GM23338 (cell line): ENCODE measurements around the gene SEPTIN8. TPM values are rescaled to one million over a fixed set of nuclear protein-coding genes. Genes with fewer than 3 reads are reported as not detected.

ENCODE experiments used
- ATAC-seq: fragments of 200-7000 bp; cut with Tn5 transposase; 3 replicates; pipeline ENCODE4 v1.9.1; 2020
- DNase-seq: peaks from one replicate; pipeline ENCODE4 v3.0.0-alpha.2; 2015; ENCODE audit warnings: low spot score
- H2AFZ ChIP-seq: fragments of 200-600 bp; sonication (generic); 2 replicates; pipeline ENCODE4 v1.8.0; 2016; ENCODE audit warnings: antibody characterized with exemption, mild to moderate bottlenecking, moderate library complexity
- H3F3A ChIP-seq: fragments of 200-600 bp; sonication (generic); replicated peaks from 2 replicates; pipeline ENCODE4 v1.8.0; 2017; ENCODE audit warnings: antibody characterized with exemption, mixed run types, low read depth
- H3K27ac ChIP-seq: fragments of 200-600 bp; sonication (generic); 2 replicates; pipeline ENCODE4 v1.6.1; 2016; ENCODE audit warnings: low read depth
- H3K27me3 ChIP-seq: fragments of 200-600 bp; sonication (generic); 2 replicates; pipeline ENCODE4 v1.8.0; 2016; ENCODE audit warnings: mild to moderate bottlenecking, mixed run types, moderate library complexity; ENCODE audit not compliant: insufficient read depth
- H3K36me3 ChIP-seq: fragments of 200-600 bp; sonication (generic); 2 replicates; pipeline ENCODE4 v1.8.0; 2016; ENCODE audit warnings: mild to moderate bottlenecking; ENCODE audit not compliant: insufficient read depth
- H3K4me1 ChIP-seq: fragments of 200-600 bp; sonication (generic); 2 replicates; pipeline ENCODE4 v1.8.0; 2016; ENCODE audit warnings: mild to moderate bottlenecking, moderate library complexity; ENCODE audit not compliant: insufficient read depth
- H3K4me2 ChIP-seq: fragments of 200-600 bp; sonication (generic); 2 replicates; pipeline ENCODE4 v1.7.1; 2017; ENCODE audit warnings: mixed run types
- H3K4me3 ChIP-seq: fragments of 200-600 bp; sonication (generic); 2 replicates; pipeline ENCODE4 v1.6.1; 2016; ENCODE audit warnings: mixed run types
- H3K79me2 ChIP-seq: fragments of 200-600 bp; sonication (generic); replicated peaks from 2 replicates; pipeline ENCODE4 v1.8.0; 2017; ENCODE audit warnings: mild to moderate bottlenecking; ENCODE audit not compliant: insufficient read depth
- H3K9me2 ChIP-seq: fragments of 200-600 bp; sonication (generic); 2 replicates; pipeline ENCODE4 v1.8.0; 2017; ENCODE audit not compliant: insufficient read depth
- H4K20me1 ChIP-seq: fragments of 200-600 bp; sonication (generic); replicated peaks from 2 replicates; pipeline ENCODE4 v1.8.0; 2017; ENCODE audit warnings: mild to moderate bottlenecking; ENCODE audit not compliant: insufficient read depth
- H3K27ac Mint-ChIP-seq: 2 replicates; pipeline ENCODE4 v1.8.0; 2020; ENCODE audit warnings: inconsistent platforms, mild to moderate bottlenecking, moderate library complexity, mixed read lengths
- H3K27me3 Mint-ChIP-seq: 3 replicates; pipeline ENCODE4 v1.8.0; 2022; ENCODE audit warnings: low read depth, mild to moderate bottlenecking, moderate library complexity, mixed read lengths, inconsistent platforms; ENCODE audit not compliant: insufficient read depth, poor library complexity
- H3K36me3 Mint-ChIP-seq: 3 replicates; pipeline ENCODE4 v1.8.0; 2021; ENCODE audit warnings: low read depth, mild to moderate bottlenecking, inconsistent platforms, moderate library complexity, mixed read lengths
- H3K4me1 Mint-ChIP-seq: 3 replicates; pipeline ENCODE4 v1.8.0; 2020; ENCODE audit warnings: mild to moderate bottlenecking, inconsistent platforms, mixed read lengths
- H3K4me3 Mint-ChIP-seq: 3 replicates; pipeline ENCODE4 v1.8.0; 2021; ENCODE audit warnings: moderate library complexity, mild to moderate bottlenecking, inconsistent platforms, mixed read lengths
- H3K9me3 Mint-ChIP-seq: 3 replicates; pipeline ENCODE4 v1.8.0; 2020; ENCODE audit warnings: moderate library complexity, mild to moderate bottlenecking, inconsistent platforms, mixed read lengths
- CREB1 ChIP-seq: fragments of 250-450 bp; sonication (Bioruptor Pico); IDR thresholded peaks from 2 replicates; pipeline ENCODE4 v1.5.0; 2020; ENCODE audit warnings: low read depth, mild to moderate bottlenecking, moderate library complexity
- NANOG ChIP-seq: IDR thresholded peaks from 2 replicates; pipeline ENCODE4 v1.6.1; 2016; ENCODE audit warnings: antibody characterized with exemption, borderline replicate concordance
- STAT1 ChIP-seq: IDR thresholded peaks from one replicate; pipeline ENCODE4 v1.6.1; 2016; ENCODE audit warnings: antibody characterized with exemption; ENCODE audit not compliant: unreplicated experiment
- polyA plus RNA-seq: library from polyadenylated mRNA; unstranded; fragments of >200 nt; fragmentation: Nextera tagmentation; extraction: Ambion mirVana; gene quantifications from 2 replicates; pipeline ENCODE4 v1.2.1, GENCODE V29; 2016
- total RNA-seq: library from RNA; depleted of rRNA; stranded (reverse); fragments of >200 nt; shearing (Covaris generic); gene quantifications from 2 replicates; pipeline ENCODE4 v1.2.3, GENCODE V29; 2014
- TF ChIP-seq, protein P1 (sequence below): IDR thresholded peaks from one replicate; pipeline ENCODE4 v1.6.1; 2018; ENCODE audit warnings: antibody characterized with exemption; ENCODE audit not compliant: unreplicated experiment
- TF ChIP-seq, protein P2 (sequence below): fragments of 250-450 bp; sonication (Bioruptor Pico); IDR thresholded peaks from 2 replicates; pipeline ENCODE4 v1.5.0; 2020; ENCODE audit warnings: mild to moderate bottlenecking, moderate library complexity

SEPTIN8 gene
- total and polyA plus RNA-seq, 2 experiments from 2014 or later, result 8.8 to 45.0 TPM

- Mint-ChIP-seq H3K27ac (no peak overlapping the region), H3K27me3 (peaks cover 4% of the 10 kb centered on the region), H3K4me1 (peaks cover 11% of the 10 kb centered on the region)
These were observed 17.0 kb downstream of the SEPTIN8 start for GRCh38 chr5:132760049-132760420.

GRCh38 chr5:132759114-132760048 is 17.7 kb downstream of the SEPTIN8 start:
- Mint-ChIP-seq H3K27me3 (peaks cover 4% of the 10 kb centered on the region), H3K4me1 (peaks cover 17% of the 10 kb centered on the region), H3K27ac (no peak overlapping the region), H3K36me3 (peaks cover 9% of the 10 kb centered on the region; the same call in 1 of the 3 replicates), H3K4me3 (no peak overlapping the region), H3K9me3 (no peaks in the 10 kb centered on the region)
- no peaks in the 10 kb centered on the region for H3K36me3 ChIP-seq
- H3K27me3 ChIP-seq, result no peaks in the 10 kb centered on the region
- no peaks in the 10 kb centered on the region for H3F3A ChIP-seq
- no peak for DNase-seq
- H3K4me3 ChIP-seq, result no peak overlapping the region
- H3K4me2 ChIP-seq, result no peak overlapping the region
- H3K27ac ChIP-seq, result no peak overlapping the region
- H3K79me2 ChIP-seq, result no peaks in the 10 kb centered on the region
- H2AFZ ChIP-seq, result no peak overlapping the region
- no peak for ATAC-seq
- H3K4me1 ChIP-seq, result peaks cover 5% of the 10 kb centered on the region; the same call in 1 of the 2 replicates
- H4K20me1 ChIP-seq, result no peaks in the 10 kb centered on the region
- H3K9me2 ChIP-seq, result no peaks in the 10 kb centered on the region
- TF ChIP-seq, protein P1, sequence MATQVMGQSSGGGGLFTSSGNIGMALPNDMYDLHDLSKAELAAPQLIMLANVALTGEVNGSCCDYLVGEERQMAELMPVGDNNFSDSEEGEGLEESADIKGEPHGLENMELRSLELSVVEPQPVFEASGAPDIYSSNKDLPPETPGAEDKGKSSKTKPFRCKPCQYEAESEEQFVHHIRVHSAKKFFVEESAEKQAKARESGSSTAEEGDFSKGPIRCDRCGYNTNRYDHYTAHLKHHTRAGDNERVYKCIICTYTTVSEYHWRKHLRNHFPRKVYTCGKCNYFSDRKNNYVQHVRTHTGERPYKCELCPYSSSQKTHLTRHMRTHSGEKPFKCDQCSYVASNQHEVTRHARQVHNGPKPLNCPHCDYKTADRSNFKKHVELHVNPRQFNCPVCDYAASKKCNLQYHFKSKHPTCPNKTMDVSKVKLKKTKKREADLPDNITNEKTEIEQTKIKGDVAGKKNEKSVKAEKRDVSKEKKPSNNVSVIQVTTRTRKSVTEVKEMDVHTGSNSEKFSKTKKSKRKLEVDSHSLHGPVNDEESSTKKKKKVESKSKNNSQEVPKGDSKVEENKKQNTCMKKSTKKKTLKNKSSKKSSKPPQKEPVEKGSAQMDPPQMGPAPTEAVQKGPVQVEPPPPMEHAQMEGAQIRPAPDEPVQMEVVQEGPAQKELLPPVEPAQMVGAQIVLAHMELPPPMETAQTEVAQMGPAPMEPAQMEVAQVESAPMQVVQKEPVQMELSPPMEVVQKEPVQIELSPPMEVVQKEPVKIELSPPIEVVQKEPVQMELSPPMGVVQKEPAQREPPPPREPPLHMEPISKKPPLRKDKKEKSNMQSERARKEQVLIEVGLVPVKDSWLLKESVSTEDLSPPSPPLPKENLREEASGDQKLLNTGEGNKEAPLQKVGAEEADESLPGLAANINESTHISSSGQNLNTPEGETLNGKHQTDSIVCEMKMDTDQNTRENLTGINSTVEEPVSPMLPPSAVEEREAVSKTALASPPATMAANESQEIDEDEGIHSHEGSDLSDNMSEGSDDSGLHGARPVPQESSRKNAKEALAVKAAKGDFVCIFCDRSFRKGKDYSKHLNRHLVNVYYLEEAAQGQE, result no peak
- TF ChIP-seq, protein P2, sequence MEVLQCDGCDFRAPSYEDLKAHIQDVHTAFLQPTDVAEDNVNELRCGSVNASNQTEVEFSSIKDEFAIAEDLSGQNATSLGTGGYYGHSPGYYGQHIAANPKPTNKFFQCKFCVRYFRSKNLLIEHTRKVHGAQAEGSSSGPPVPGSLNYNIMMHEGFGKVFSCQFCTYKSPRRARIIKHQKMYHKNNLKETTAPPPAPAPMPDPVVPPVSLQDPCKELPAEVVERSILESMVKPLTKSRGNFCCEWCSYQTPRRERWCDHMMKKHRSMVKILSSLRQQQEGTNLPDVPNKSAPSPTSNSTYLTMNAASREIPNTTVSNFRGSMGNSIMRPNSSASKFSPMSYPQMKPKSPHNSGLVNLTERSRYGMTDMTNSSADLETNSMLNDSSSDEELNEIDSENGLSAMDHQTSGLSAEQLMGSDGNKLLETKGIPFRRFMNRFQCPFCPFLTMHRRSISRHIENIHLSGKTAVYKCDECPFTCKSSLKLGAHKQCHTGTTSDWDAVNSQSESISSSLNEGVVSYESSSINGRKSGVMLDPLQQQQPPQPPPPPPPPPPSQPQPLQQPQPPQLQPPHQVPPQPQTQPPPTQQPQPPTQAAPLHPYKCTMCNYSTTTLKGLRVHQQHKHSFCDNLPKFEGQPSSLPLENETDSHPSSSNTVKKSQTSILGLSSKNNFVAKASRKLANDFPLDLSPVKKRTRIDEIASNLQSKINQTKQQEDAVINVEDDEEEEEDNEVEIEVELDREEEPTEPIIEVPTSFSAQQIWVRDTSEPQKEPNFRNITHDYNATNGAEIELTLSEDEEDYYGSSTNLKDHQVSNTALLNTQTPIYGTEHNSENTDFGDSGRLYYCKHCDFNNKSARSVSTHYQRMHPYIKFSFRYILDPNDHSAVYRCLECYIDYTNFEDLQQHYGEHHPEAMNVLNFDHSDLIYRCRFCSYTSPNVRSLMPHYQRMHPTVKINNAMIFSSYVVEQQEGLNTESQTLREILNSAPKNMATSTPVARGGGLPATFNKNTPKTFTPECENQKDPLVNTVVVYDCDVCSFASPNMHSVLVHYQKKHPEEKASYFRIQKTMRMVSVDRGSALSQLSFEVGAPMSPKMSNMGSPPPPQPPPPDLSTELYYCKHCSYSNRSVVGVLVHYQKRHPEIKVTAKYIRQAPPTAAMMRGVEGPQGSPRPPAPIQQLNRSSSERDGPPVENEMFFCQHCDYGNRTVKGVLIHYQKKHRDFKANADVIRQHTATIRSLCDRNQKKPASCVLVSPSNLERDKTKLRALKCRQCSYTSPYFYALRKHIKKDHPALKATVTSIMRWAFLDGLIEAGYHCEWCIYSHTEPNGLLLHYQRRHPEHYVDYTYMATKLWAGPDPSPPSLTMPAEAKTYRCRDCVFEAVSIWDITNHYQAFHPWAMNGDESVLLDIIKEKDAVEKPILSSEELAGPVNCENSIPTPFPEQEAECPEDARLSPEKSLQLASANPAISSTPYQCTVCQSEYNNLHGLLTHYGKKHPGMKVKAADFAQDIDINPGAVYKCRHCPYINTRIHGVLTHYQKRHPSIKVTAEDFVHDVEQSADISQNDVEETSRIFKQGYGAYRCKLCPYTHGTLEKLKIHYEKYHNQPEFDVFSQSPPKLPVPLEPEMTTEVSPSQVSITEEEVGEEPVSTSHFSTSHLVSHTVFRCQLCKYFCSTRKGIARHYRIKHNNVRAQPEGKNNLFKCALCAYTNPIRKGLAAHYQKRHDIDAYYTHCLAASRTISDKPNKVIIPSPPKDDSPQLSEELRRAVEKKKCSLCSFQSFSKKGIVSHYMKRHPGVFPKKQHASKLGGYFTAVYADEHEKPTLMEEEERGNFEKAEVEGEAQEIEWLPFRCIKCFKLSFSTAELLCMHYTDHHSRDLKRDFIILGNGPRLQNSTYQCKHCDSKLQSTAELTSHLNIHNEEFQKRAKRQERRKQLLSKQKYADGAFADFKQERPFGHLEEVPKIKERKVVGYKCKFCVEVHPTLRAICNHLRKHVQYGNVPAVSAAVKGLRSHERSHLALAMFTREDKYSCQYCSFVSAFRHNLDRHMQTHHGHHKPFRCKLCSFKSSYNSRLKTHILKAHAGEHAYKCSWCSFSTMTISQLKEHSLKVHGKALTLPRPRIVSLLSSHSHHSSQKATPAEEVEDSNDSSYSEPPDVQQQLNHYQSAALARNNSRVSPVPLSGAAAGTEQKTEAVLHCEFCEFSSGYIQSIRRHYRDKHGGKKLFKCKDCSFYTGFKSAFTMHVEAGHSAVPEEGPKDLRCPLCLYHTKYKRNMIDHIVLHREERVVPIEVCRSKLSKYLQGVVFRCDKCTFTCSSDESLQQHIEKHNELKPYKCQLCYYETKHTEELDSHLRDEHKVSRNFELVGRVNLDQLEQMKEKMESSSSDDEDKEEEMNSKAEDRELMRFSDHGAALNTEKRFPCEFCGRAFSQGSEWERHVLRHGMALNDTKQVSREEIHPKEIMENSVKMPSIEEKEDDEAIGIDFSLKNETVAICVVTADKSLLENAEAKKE (CRISPR knock-in tag), result no peak
- TF ChIP-seq CREB1, result no peak

More at GRCh38 chr5:132760049-132760420, 17.0 kb downstream of the SEPTIN8 start:
- Histone ChIP-seq H2AFZ (no peak overlapping the region), H3K9me2 (no peaks in the 10 kb centered on the region), H3K36me3 (no peaks in the 10 kb centered on the region), H4K20me1 (no peaks in the 10 kb centered on the region), H3K27me3 (no peaks in the 10 kb centered on the region), H3K4me1 (no peaks in the 10 kb centered on the region), H3K79me2 (no peaks in the 10 kb centered on the region), H3K4me2 (no peak overlapping the region), H3F3A (no peaks in the 10 kb centered on the region), H3K27ac (no peak overlapping the region), H3K4me3 (no peak overlapping the region)
- DNase-seq, result no peak
- Mint-ChIP-seq H3K4me3 (no peak overlapping the region), H3K9me3 (no peaks in the 10 kb centered on the region), H3K36me3 (peaks cover 15% of the 10 kb centered on the region; the same call in 1 of the 3 replicates)
- TF ChIP-seq STAT1 (no peak), NANOG (no peak)
- no peak for ATAC-seq
